A673 (cell line): ENCODE measurements around the gene TP53BP2. TPM values are rescaled to one million over a fixed set of nuclear protein-coding genes. Genes with fewer than 3 reads are reported as not detected.

ENCODE experiments used
- BruUV-seq: library from RNA; stranded (reverse); fragments of 400-500 nt; replicated peaks from 2 replicates; lab custom pipeline; 2021; lab: Mats Ljungman, UMichigan
- CTCF ChIA-PET: fragments of 300-600 bp; sonication (Branson Sonifier 250); formaldehyde crosslinking; loops from one replicate; lab custom pipeline; 2022; ENCODE audit warnings: antibody characterized with exemption; lab: Charles Lee
- POLR2A ChIA-PET: fragments of 300-600 bp; sonication (Branson Sonifier 250); formaldehyde crosslinking; loops from one replicate; lab custom pipeline; 2022; ENCODE audit warnings: antibody characterized with exemption; ENCODE audit not compliant: low non-redundant PET; lab: Charles Lee
- DNase-seq: peaks from one replicate; pipeline ENCODE4 v3.0.0-alpha.2; 2015; ENCODE audit warnings: low spot score
- H3K27ac ChIP-seq: fragments of 200-600 bp; sonication (generic); 2 replicates; pipeline ENCODE4 v1.5.1; 2016; ENCODE audit warnings: mixed run types, low read depth, mild to moderate bottlenecking, mixed read lengths, antibody characterized with exemption, low read length; ENCODE audit not compliant: poor library complexity, severe bottlenecking
- H3K27me3 ChIP-seq: fragments of 200-600 bp; sonication (generic); replicated peaks from 2 replicates; pipeline ENCODE4 v1.6.1; 2017; ENCODE audit warnings: mixed run types, low read depth, mild to moderate bottlenecking, mixed read lengths, antibody characterized with exemption, low read length; ENCODE audit not compliant: insufficient read depth, poor library complexity
- H3K36me3 ChIP-seq: fragments of 200-600 bp; sonication (generic); 2 replicates; pipeline ENCODE4 v1.6.1; 2016; ENCODE audit warnings: mixed run types, mild to moderate bottlenecking, mixed read lengths, antibody characterized with exemption, low read length; ENCODE audit not compliant: insufficient read depth, poor library complexity, severe bottlenecking
- H3K4me1 ChIP-seq: fragments of 200-600 bp; sonication (generic); 2 replicates; pipeline ENCODE4 v1.6.1; 2017; ENCODE audit warnings: mixed run types, mild to moderate bottlenecking, mixed read lengths, antibody characterized with exemption, low read length; ENCODE audit not compliant: insufficient read depth, poor library complexity, severe bottlenecking
- H3K4me3 ChIP-seq: fragments of 200-600 bp; sonication (generic); 2 replicates; pipeline ENCODE4 v1.5.1; 2016; ENCODE audit warnings: low read depth, mixed run types, mild to moderate bottlenecking, mixed read lengths, low read length; ENCODE audit not compliant: poor library complexity, severe bottlenecking
- H3K9me3 ChIP-seq: fragments of 200-600 bp; sonication (generic); 2 replicates; pipeline ENCODE4 v1.6.1; 2016; ENCODE audit warnings: mixed run types, low read depth, mild to moderate bottlenecking, mixed read lengths, antibody characterized with exemption, low read length; ENCODE audit not compliant: poor library complexity, severe bottlenecking
- CTCF ChIP-seq: fragments of 300-800, 200-600 bp; sonication (generic); conservative IDR thresholded peaks from 2 replicates; pipeline ENCODE4 v1.5.1; 2017; ENCODE audit warnings: low read depth, mild to moderate bottlenecking, antibody characterized with exemption, low read length, moderate library complexity, mixed read lengths
- EZH2 ChIP-seq: fragments of 200-600 bp; sonication (generic); IDR thresholded peaks from 2 replicates; pipeline ENCODE4 v1.6.1; 2017; ENCODE audit warnings: borderline replicate concordance, low read depth, mild to moderate bottlenecking, mixed read lengths, antibody characterized with exemption, low read length; ENCODE audit not compliant: poor library complexity, severe bottlenecking
- intact Hi-C: fragments of 100-400 bp; cut with micrococcal nuclease; formaldehyde crosslinking; loops from one replicate; pipeline ENCODE4 v1.10.0; 2022; ENCODE audit not compliant: unreplicated experiment
- total RNA-seq: library from RNA; stranded (reverse); gene quantifications from 2 replicates; pipeline ENCODE4 v1.2.3, GENCODE V29; 2021

Gene TP53BP2
- total RNA-seq, 1 experiment from 2014 or later = 93.3 TPM

GRCh38 chr1:223887747-223888418 lies 42.1 kb upstream of the TP53BP2 start:
- no peaks in the 10 kb centered on the region for H3K36me3 ChIP-seq
- no peaks in the 10 kb centered on the region for H3K9me3 ChIP-seq
- H3K4me3 ChIP-seq = no peak overlapping the region
- H3K27ac ChIP-seq = no peak overlapping the region
- no TSS peak for BruUV-seq
- H3K4me1 ChIP-seq = no peaks in the 10 kb centered on the region
- CTCF ChIA-PET = no interaction called here
- no peak for TF ChIP-seq CTCF
- TF ChIP-seq EZH2 = no peak
- POLR2A ChIA-PET = no interaction called here
- intact Hi-C loops = no loop called here
- no peaks in the 10 kb centered on the region for H3K27me3 ChIP-seq
- DNase-seq = no peak

GRCh38 chr1:223886516-223886921 lies 40.8 kb upstream of the TP53BP2 start:
- TF ChIP-seq EZH2 (no peak), CTCF (no peak)
- H3K36me3 ChIP-seq = no peaks in the 10 kb centered on the region
- no peaks in the 10 kb centered on the region for H3K9me3 ChIP-seq
- H3K4me3 ChIP-seq = no peak overlapping the region
- CTCF ChIA-PET = no interaction called here
- no peak for DNase-seq
- H3K27me3 ChIP-seq = no peaks in the 10 kb centered on the region
- BruUV-seq = no TSS peak
- POLR2A ChIA-PET = no interaction called here
- no peaks in the 10 kb centered on the region for H3K4me1 ChIP-seq
- intact Hi-C loops = no loop called here
- H3K27ac ChIP-seq = no peak overlapping the region

GRCh38 chr1:223885614-223886013 lies 39.9 kb upstream of the TP53BP2 start:
- Histone ChIP-seq H3K4me1 (no peaks in the 10 kb centered on the region), H3K9me3 (no peaks in the 10 kb centered on the region), H3K36me3 (no peaks in the 10 kb centered on the region), H3K4me3 (no peak overlapping the region), H3K27ac (no peak overlapping the region), H3K27me3 (no peaks in the 10 kb centered on the region)
- no TSS peak for BruUV-seq
- intact Hi-C loops = no loop called here
- no peak for DNase-seq
- TF ChIP-seq EZH2 = no peak
- TF ChIP-seq CTCF = no peak
- ChIA-PET CTCF (no interaction called here), POLR2A (no interaction called here)
